NCI-H1417 treated with DMSO at 0.1 percent for 48 hours (cell line): ENCODE measurements around the gene OLFML1.
"Not testable (repeated sequence)": the region's sequence is repeated elsewhere in the genome, so short reads cannot be mapped to it uniquely, and the experiment has no call there.

Source experiments
- DNase-seq: peaks from one replicate; lab custom pipeline; 2025; lab: John Stamatoyannopoulos, UW

OLFML1 gene

DNA sequence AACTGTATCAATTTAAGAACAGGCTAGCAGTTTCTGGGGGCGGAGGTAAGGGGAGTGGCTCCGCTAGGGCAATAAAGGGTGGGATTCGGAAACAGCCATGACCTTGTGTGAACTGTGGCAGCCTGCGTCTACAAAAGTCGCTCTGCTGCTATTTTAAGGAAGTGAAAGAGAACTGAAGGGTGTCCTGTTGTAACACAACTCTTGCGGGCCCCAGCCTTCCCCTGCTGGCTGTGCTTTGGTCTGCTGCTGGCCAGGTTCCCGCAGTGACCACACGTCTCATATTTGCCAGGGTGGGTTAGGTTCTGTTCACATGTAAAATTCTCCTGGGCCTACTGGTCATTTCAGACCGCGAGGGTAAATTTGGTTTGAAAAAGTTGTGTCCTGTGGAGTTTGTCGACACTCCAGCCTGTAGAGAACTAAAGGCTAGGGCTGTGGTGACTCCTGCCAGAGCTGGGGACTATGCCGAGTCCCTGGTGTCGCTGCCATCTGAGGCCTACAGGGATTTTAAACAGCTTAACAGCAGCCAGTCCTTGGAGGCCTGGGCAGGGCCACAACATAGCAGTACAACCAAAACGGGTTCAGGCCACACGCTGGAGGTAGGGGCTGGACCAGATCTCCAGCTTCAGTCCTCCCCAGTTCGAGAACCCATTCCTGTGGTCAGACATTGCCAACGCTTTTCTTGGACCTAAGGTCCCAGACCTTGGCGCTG, 27.4 kb downstream of the OLFML1 start:
- DNase-seq, result no peak

DNA sequence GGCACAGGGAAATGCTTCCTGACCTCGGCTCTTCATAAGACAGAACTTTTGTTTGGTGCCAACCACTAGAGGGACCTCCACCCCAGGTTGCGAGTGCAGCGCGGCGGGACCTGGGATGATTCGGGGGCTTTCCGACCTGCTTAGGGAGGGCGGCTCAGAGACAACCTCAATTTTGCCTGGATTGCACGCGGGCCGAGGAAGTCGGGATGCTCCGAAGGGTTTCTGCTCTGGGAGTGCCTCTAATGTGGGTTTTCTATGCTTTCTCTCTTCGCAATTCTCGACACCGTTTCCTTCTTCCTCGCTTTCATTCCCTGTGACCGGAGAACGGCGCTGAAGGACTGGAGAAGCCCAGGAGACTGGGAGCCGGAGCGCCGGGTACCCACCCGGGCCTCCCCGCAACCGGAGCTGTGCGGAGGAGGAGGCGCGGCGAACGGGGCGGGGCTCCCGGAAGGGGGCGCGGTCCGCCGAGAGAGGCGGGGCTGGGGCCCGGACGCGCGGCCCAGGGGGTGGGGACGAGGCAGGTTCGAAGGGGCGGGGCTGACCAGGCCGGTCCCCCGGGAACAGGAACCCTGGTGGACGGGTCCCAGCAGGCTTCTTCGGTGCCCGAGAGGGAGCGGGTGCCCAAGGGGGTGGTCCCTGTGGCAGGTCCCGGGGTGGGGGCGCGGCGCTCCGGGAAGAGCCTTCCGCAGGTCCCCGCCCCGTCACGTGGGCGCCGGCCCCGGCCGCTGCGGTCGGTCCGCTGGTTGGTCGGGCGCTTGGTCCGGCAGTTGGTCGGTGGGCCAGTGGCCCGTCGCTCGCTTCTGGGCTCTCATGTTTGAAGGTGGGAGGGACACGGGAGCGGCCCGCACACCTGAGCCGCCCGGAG, 28.2 kb downstream of the OLFML1 start, which contains the start of gene PPFIBP2:
PPFIBP2 (plus strand) TSS at position 766 of the 865 bp plus-strand sequence. CDS start 35,477 bp downstream, outside the sequence.
- DNase-seq, result no peak

DNA sequence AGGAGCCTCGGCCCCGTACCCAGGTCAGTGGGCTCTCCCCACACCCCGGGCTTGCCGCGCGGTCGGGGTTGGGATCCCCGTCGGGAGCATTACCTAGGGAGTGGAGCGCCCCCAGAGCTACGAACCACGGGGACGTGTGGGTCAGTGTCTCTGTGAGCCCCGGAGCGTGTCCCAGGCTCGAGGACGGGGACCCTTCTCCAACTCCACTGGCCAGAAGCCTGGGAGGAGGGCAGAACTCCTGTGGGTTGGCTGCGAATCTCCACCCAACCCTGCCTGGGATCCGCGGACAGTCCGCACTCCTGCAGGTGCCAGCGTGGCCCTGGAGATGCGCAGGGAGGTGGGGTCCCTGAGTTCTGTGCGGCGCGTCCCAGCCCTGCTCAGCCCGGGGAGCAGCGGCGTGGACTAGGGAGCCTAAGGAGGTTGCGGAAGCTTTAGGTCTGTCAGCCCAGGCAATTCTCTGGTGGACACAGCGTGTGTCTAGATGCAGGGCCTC, 28.8 kb downstream of the OLFML1 start:
- DNase-seq, result no peak

DNA sequence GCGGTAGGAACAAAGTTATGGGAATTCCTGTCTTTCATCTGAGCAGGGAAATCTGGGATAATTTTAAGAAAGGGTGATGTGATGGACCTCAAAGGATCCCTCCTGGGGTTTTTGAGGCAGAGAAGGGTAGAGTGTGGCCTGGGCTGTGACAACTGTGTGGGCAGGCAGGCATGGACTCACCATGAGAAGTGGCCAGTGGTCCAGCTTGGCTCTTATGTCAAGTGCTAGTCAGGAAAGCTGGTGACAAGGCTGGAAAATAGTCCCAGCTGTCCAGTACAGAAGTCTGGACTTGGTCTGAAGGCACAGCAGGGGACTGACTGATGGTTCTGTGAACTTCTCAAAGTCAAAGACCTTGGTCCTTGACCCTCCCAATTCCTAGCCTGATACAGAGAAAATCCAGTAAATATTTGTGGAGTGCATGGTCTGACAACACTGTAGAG, 30.2 kb downstream of the OLFML1 start:
- no peak for DNase-seq

DNA sequence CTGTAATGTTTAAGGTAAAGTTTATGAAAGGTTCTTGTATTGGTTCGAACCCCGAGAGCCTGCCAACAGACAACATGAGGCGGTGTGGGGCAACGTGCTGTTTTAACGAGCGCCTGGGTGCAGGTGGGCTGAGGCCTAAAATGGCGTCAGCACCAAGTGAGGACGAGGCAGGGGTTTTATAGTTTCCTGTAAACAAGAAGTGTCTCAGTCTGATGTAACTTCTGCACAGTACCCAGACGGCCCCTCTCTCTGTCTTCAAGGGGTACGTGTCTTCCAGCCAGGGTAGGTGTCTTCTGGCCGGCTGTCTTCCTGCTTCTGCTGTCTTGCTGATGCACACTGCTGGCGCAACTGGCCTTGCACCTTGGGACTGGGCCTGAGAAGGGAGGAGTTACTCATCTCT, 31.2 kb downstream of the OLFML1 start:
- DNase-seq, result no peak

DNA sequence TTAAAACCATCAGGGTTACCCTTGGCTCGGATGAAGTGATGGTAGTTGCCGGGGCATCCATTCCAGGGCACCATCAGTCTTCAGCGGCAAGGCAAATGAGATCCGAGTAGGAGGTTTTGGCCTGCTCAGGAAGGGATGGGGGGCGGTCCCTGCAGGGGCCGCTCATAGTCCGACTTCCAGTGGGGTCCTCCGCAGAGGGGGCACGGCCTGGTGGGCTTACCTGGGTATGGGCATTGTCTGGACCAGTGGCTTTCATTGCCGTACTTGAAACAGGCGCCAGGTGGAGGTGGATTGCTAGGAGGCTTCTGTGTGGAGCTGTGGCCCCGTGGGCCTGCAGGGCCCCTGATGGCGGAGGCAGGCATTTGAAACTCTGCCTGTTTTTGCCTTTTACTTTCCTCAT, 32.4 kb downstream of the OLFML1 start:
- not testable (repeated sequence) for DNase-seq

DNA sequence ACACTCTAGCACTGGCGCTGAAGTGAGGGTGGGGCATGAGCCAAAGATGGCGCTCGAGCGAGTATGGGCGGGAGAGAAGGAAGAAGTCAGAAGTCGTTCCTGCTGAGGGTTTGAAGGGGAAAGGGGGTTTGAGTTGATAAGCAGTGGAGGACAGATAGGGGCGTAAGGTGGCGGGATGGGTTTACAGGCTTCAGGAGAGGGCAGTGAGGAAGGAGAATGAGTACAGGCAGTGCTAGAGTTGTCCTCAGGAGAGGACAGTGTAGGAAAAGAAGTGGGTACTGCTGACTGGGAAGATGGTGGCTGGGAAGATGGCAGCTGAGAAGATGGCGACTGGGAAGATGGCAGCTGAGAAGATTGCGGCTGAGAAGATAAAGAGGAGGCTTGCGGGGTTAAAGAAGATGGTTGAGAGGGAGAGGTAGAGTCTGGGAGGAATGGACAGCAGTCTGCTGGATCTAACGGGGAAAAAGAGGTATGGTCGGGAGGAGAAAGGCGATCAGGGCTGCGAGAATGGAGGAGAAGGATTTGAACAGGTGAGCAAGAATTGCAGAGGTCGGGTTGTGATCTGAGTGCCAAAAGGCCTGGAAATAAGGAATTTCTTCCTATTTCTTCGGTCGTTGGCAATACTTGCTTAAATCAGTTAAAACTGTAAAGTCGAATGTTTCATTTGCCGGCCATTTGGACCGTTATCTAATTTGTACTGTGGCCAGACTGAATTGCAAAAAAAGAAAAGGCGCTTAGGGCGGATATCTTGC, 33.7 kb downstream of the OLFML1 start:
- no peak for DNase-seq

DNA sequence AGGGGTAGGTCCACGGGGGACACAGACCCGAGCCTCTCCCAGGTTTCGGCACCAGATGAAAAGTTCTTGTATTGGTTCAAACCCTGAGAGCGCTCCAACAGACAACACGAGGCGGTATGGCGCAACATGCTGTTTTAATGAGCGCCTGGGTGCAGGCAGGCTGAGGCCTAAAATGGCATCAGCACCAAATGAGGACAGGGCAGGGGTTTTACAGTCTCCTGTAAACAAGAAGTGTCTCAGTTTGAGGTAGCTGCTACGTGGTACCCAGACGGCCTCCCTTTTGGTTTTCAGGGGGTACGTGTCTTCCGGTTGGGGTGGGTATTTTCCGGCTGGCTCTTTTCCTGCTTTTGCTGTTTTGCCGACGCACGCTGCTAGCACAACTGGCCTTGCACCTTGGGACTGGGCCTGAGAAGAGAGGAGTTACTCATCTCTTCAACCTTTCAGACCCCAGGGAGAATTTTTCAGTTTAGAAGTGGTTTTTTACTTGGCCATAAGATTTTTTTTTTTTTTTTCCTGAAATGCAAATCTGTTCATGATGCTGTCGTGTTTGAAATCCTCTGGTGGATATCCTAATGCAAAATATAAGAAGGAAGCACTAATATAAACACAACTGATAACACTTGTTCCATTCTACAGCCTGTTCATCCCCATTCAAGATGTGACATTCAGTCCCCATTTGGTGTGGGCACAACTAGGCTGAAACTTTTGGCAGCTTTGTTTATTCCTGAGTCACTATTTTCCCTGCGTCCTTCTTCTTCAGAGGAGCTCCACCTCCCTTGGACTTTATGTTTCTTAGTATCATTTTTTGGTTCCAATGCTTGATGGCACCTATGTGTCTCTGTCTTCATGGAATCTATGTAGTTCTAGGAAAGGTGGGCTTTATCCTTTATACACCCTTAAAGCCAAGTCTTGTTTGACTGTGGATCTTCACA, 35.0 kb downstream of the OLFML1 start:
- DNase-seq, result no peak

DNA sequence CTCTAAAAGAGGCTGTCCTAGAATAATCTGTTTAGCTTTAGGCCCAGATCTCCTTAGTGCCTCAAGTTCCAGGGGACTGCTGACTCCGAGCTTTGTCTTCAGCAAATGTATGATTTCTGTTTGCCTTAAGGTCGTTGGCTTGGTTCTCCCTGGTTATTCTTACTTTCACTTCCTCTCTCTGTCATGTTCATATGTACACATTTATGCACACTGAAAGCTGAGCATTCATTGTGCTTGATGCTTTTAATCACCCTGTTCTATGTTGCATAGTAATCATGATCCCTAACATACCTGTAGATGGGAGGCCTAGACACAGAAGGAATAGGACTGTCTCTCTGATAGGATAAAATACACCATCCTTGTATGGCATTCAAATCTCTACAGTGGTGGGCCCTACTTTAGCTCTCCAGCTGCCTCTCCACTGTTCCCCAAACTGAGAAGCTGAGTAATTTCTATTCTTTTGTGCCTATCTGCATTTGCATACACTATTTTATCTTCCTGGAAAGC, 35.7 kb downstream of the OLFML1 start:
- no peak for DNase-seq

DNA sequence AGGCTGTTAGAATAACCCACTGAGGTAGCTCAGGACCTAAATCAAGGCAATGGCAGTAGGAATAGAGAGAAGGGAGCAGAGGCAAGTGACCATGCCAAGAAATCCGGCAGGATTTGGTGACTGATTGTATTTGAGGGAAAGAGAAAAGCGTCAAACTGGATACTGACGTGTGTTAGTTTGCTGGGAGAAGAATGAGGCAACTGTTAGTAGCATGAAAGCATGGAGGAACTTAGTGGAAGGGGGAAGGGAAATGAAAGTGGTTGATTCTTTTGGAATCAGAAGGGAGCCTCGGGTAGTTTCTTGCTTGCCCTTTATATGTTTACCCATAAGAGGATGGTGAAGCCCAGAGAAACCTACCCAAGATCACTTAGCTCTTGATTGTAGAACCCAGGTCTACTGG, 36.8 kb downstream of the OLFML1 start:
- no peak for DNase-seq

DNA sequence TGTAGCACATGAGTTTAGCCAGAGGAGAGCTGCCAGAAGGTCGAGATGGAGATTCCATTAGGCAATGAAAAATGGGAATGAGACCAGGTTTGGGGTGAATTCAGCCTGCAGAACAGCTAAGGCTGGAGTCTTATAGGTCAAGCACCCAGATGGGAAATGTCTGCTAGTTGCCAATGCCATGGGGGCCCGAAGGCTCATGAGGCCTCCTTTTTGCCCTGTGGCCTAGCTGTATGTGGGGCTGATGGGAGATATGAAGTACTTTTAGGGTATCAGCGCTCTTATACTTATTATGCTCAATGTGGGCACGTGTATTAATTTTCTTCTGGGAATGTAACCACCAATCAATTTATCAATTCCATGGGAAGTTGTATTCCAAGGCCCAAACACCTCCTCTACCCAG, 37.2 kb downstream of the OLFML1 start:
- no peak for DNase-seq

DNA sequence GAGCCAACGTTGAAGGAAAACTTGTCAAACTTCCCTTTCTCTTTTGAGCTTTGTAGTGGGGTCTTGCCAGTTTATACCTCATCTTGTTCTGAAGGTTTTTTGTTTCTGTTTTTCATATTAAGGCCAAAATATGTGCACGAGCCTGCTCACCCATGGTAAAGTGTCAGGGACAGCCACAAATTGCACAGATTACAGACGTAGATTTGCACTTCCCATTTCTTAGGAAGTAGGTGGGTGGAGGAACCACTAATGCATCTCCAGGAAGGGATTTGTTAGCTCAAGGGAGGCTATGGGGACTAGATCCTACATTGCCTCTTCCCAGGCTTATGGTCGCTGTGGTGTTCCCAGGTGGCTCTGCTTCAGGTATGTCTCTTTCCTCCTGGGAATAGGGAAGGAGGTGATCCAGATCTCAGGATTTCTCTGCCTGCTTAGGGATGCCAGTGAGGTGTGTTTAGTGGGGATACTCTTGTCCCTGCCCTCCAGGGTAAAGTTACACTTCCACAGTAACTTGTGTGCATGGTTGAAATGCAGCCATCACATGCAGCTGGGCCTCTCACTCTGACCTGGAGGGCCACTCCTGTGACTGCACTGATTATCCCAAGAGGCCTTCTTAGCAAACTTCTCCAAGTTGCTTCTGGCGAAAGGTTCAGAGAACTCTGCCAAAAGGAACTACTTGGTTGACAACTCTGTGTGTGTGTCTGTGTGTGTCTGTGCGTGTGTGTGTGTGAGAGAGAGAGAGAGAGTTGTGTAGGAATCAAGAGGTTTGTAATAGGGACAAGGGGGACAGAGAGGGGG, 38.3 kb downstream of the OLFML1 start:
- no peak for DNase-seq

DNA sequence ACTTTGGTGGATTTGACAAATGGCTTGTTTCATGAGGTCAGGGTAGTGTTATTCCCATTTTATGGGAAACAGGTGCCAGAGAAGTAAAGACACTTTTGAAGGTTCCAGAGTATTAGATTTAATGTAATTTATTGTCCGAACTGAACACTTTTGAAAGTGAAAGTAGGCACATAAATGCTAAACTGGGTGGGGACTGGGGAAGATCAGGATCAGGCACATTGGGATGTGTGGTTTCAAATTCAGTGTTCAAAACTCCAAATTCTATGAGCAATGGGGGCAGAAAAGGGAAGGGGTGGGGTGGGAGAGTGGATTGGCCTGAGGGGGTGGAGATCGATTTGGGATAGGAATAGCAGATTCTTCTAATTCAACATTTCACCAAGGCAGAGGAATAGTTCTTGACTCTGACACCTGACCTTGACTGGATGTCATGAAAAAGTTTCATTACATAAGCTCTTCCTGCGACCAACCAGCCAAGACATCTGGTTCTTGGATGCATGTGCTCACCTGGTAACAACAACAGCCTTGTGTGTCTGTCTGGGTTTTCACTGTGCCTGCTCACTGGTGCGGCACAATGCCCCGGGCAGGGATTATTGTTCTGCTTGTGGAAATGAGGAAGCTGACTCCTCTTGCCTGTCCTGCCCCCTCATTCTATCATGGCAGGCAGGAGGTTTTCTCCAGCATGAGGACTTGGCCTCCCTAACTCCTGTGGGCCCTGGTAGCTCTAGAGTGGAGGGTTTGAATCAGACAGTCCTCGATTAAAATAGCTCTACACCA, 39.3 kb downstream of the OLFML1 start:
- no peak for DNase-seq

DNA sequence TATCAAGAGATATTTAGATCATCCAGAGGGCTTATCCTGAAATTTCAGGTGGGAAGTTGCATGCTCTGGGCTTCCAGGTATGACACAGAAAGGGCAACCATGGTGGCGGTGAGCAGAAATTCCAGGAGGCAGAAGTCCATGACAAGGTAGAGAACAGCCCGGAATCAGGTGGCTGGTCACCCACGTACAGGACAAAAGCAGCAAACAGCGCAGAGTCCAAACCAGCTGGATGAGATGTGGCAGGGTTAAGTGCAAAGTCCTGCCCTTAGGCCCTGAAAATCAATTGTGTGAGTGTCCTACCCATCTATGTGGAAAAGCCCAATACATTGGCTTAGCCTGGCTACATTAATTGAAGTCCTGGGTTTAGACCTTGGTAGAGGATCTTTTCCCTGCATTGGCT, 40.1 kb downstream of the OLFML1 start:
- DNase-seq, result no peak

DNA sequence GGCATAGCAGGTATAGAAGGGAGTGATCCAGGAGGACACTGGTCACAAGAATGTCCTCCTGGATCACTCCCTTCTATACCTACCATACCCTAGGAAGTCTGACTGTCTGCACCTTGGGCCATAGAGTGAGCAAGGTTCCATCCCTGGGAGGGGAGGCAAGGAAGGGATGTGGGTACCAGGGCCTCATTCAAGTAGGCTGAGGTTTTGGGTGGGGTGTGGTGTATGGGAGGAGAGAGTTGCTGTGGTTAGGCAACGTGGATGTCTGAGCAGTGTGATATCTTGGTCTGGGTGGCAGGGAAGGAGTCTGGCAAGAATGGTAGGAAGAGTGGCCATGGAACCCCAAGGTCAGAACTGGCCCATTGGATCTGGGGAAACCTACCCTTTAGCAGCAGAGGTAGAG, 41.7 kb downstream of the OLFML1 start:
- DNase-seq, result no peak

DNA sequence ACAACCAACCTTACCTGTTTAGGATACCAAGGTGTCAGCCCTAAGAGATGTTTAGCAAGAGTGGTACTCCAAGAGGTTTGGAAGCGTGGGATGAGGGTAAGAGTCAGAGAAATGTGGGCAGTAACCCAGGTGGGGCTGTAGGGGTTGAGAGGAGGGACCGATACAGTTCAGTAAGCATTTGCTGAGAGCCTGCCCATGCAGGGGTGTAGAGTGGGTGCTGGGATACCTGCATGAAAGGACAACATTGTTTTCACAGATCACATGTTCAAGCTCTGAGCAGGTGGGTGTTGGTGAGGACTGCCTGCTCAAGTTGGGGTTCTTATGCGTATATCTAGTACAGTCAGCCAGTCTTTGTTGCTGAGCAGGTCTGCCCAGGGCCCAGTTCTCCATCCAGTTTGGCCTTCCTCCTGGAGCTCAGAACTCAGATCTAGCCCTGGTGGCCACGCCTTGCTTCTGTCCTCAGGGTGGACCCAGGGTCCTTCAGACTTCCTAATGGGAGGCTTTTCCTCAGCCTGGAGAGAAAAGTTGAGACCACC, 43.3 kb downstream of the OLFML1 start:
- DNase-seq, result no peak

DNA sequence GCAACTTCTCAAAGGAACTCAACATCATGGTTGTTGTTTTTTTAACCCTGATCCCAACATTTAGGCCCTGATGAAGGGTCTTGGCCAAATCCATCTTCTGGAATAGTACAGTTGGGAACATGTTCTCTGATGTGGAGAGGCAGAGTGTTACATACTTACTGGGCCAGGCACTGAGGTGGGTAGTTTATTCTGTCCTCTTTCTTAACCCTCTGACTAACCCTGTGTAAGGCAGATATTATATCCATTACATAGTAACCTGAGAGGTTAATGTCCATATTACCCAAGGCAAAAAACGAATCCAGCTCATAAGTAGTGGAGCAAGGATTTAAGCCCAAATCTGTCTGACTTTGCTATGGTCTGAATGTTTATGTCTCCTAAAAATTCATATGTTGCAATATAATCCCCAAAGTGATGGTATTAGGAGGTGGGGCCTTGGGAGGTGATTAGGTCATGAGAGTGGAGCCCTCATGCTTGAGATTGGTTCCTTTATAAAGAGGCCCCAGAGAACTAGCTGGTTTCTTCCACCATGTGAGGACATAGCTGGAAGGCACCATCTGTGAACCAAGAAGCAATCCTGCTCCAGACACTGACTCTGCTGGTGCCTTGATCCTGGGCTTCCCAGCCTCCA, 44.8 kb downstream of the OLFML1 start:
- no peak for DNase-seq

DNA sequence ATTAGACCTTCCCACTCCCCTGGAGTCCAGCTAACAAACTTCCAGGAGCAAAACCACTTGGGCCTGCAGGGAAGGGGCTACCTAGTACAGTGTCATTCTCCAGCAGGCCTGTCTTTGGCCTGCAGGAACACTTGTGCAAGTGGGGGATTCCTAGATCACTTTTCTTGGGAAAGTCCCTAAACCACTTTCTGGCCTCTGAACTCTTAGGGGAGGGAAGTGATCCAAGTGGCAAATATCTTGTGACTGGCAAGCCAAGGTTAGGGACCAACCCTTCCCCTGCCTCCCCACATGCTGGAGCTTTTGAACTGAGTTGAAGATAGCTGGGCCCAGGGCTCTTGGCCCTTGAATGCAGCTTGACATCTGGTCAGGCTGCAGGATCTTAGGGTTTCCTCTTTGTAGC, 45.7 kb downstream of the OLFML1 start:
- DNase-seq, result no peak
